CD4-positive, alpha-beta T cell (primary cell): ENCODE measurements around the gene MFSD6. TPM values are rescaled to one million over a fixed set of nuclear protein-coding genes. Genes with fewer than 3 reads are reported as not detected.

Source experiments
- ATAC-seq: fragments of 200-7000 bp; cut with Tn5 transposase; one replicate; pipeline ENCODE4 v1.10.0; 2022; ENCODE audit warnings: mild to moderate bottlenecking; ENCODE audit not compliant: poor library complexity
- CTCF ChIA-PET: fragments of 350-600 bp; sonication (Branson Sonifier 250); formaldehyde crosslinking; loops from one replicate; lab custom pipeline; 2021; ENCODE audit warnings: antibody characterized with exemption, inconsistent platforms; lab: Charles Lee
- POLR2A ChIA-PET: fragments of 350-600 bp; sonication (Branson Sonifier 250); formaldehyde crosslinking; loops from one replicate; lab custom pipeline; 2021; ENCODE audit warnings: antibody characterized with exemption, inconsistent platforms; lab: Charles Lee
- DNase-seq, 14 experiments: peaks; one replicate each; pipeline ENCODE4 v3.0.0-alpha.2; 2013 to 2020; ENCODE audit warnings: mixed read lengths in 2 of 14
- H3K27ac ChIP-seq, 2 donors: one replicate each; pipeline versions ENCODE4 v1.5.1 to v1.7.0; 2013; ENCODE audit warnings: low read length in 2 of 2, low read depth in 1 of 2, mild to moderate bottlenecking in 1 of 2
- H3K27me3 ChIP-seq, 2 experiments: 1 replicate in 1 of 2; 2 replicates in 1 of 2; pipeline versions ENCODE4 v1.6.1 to v1.7.0; 2013; ENCODE audit warnings: low read length in 2 of 2, control low read depth in 1 of 2, mild to moderate bottlenecking in 1 of 2, moderate library complexity in 1 of 2; ENCODE audit not compliant: insufficient read depth in 2 of 2, control insufficient read depth in 1 of 2
- H3K36me3 ChIP-seq: one replicate; pipeline ENCODE4 v1.6.1; 2013; ENCODE audit warnings: low read length, control low read depth; ENCODE audit not compliant: insufficient read depth
- H3K4me1 ChIP-seq: one replicate; pipeline ENCODE4 v1.6.1; 2013; ENCODE audit warnings: low read length, control low read depth; ENCODE audit not compliant: insufficient read depth
- H3K4me3 ChIP-seq: one replicate; pipeline ENCODE4 v1.5.1; 2013; ENCODE audit warnings: mild to moderate bottlenecking, low read length, moderate library complexity
- H3K9me3 ChIP-seq, 2 experiments: 1 replicate in 1 of 2; 2 replicates in 1 of 2; pipeline versions ENCODE4 v1.6.1 to v1.7.0; 2013; ENCODE audit warnings: low read length in 2 of 2, mild to moderate bottlenecking in 2 of 2, control low read depth in 1 of 2, moderate library complexity in 1 of 2; ENCODE audit not compliant: control insufficient read depth in 1 of 2, insufficient read depth in 1 of 2
- H3K27ac Mint-ChIP-seq: one replicate; pipeline ENCODE4 v1.8.0; 2020; ENCODE audit warnings: mixed read lengths
- H3K27me3 Mint-ChIP-seq: one replicate; pipeline ENCODE4 v1.8.0; 2021; ENCODE audit warnings: mixed read lengths
- H3K36me3 Mint-ChIP-seq: one replicate; pipeline ENCODE4 v1.8.0; 2021; ENCODE audit warnings: low read depth, mixed read lengths
- H3K4me1 Mint-ChIP-seq: one replicate; pipeline ENCODE4 v1.8.0; 2021; ENCODE audit warnings: low read depth, mixed read lengths
- H3K4me3 Mint-ChIP-seq: one replicate; pipeline ENCODE4 v1.8.0; 2020; ENCODE audit warnings: mild to moderate bottlenecking, mixed read lengths
- H3K9me3 Mint-ChIP-seq: one replicate; pipeline ENCODE4 v1.8.0; 2020; ENCODE audit warnings: mixed read lengths
- CTCF ChIP-seq: fragments of 200-600 bp; IDR thresholded peaks from one replicate; pipeline ENCODE4 v1.8.0; 2022; ENCODE audit warnings: antibody characterized with exemption, mild to moderate bottlenecking
- intact Hi-C, 2 experiments: fragments of 100-400 bp; cut with DNase I in 1 of 2; cut with micrococcal nuclease in 1 of 2; formaldehyde crosslinking; loops; one replicate each; pipeline versions ENCODE4 v1.15.1 to v1.9.0; 2023 to 2025; cut with DNase I, micrococcal nuclease
- total RNA-seq, 174 experiments: library from RNA in 2 of 174; stranded (reverse) in 2 of 174; gene quantifications; one replicate each; pipeline ENCODE4 v1.2.3 and lab custom pipeline; 2021 to 2026

MFSD6 gene
- total RNA-seq, 2 experiments from 2014 or later: 41.2 to 47.8 TPM

- CTCF ChIA-PET: no interaction called here
- Histone ChIP-seq H3K9me3 (no peaks in the 10 kb centered on the region), H3K4me1 (peaks cover 21% of the 10 kb centered on the region), H3K4me3 (no peak overlapping the region), H3K27me3 (no peaks in the 10 kb centered on the region), H3K36me3 (peaks cover 18% of the 10 kb centered on the region), H3K27ac (no peak overlapping the region)
- Mint-ChIP-seq H3K27me3 (no peaks in the 10 kb centered on the region), H3K4me1 (peaks cover 60% of the 10 kb centered on the region), H3K9me3 (peaks cover 4% of the 10 kb centered on the region), H3K4me3 (peak overlapping the region; percentile 46), H3K36me3 (peaks cover 68% of the 10 kb centered on the region), H3K27ac (peak overlapping the region; percentile 1)
- intact Hi-C loops: no loop called here
- POLR2A ChIA-PET: interaction anchor here (1.1 kb wide), 1 partner anchor 25 kb away, joined by 3 read pairs; no protein-coding TSS in a partner anchor
- DNase-seq (no peak), ATAC-seq (no peak)
- TF ChIP-seq CTCF: no peak
Observed at GRCh38 chr2:190431907-190432306, 23.8 kb downstream of the MFSD6 start.

- POLR2A ChIA-PET: interaction anchor here (0.6 to 1.4 kb wide), 5 partner anchors 8 to 309 kb away, joined by 3 read pairs; no protein-coding TSS in a partner anchor
- peaks cover 4% of the 10 kb centered on the region for H3K9me3 Mint-ChIP-seq
- H3K36me3 Mint-ChIP-seq: peaks cover 68% of the 10 kb centered on the region
- no peak for DNase-seq
- intact Hi-C loops: no loop called here
- no peak overlapping the region for H3K4me3 ChIP-seq
- peaks cover 24% of the 10 kb centered on the region for H3K4me1 ChIP-seq
- peaks cover 22% of the 10 kb centered on the region for H3K36me3 ChIP-seq
- H3K4me3 Mint-ChIP-seq: no peak overlapping the region
- H3K27me3 ChIP-seq: no peaks in the 10 kb centered on the region
- TF ChIP-seq CTCF: no peak
- H3K9me3 ChIP-seq: no peaks in the 10 kb centered on the region
- CTCF ChIA-PET: interaction anchor here (1.3 kb wide), 1 partner anchor 13 kb away, joined by 4 read pairs; no protein-coding TSS in a partner anchor
- no peaks in the 10 kb centered on the region for H3K27me3 Mint-ChIP-seq
- peak overlapping the region; percentile 27 for H3K27ac Mint-ChIP-seq
- peaks cover 63% of the 10 kb centered on the region for H3K4me1 Mint-ChIP-seq
- no peak overlapping the region for H3K27ac ChIP-seq
- ATAC-seq: no peak
Observed at GRCh38 chr2:190432567-190433231, 24.5 kb downstream of the MFSD6 start.

GRCh38 chr2:190435031-190435670, 27.0 kb downstream of the MFSD6 start:
- DNase-seq (no peak), ATAC-seq (no peak)
- H3K36me3 ChIP-seq: peaks cover 30% of the 10 kb centered on the region
- no peak overlapping the region for H3K27ac ChIP-seq
- no peak overlapping the region for H3K4me3 ChIP-seq
- CTCF ChIA-PET: no interaction called here
- H3K9me3 ChIP-seq: no peaks in the 10 kb centered on the region
- no peak overlapping the region for H3K27ac Mint-ChIP-seq
- peaks cover 24% of the 10 kb centered on the region for H3K4me1 ChIP-seq
- H3K36me3 Mint-ChIP-seq: peaks cover 78% of the 10 kb centered on the region
- H3K4me1 Mint-ChIP-seq: peaks cover 79% of the 10 kb centered on the region
- no peak for TF ChIP-seq CTCF
- intact Hi-C loops: no loop called here
- H3K27me3 ChIP-seq: no peaks in the 10 kb centered on the region
- POLR2A ChIA-PET: no interaction called here
- H3K4me3 Mint-ChIP-seq: peak overlapping the region; percentile 0
- no peaks in the 10 kb centered on the region for H3K27me3 Mint-ChIP-seq
- H3K9me3 Mint-ChIP-seq: no peaks in the 10 kb centered on the region
